GM20000 (cell line): Measurements from ENCODE around the gene GPR22.

Experiments used
- DNase-seq: peaks from one replicate; pipeline ENCODE4 v3.0.0; 2012; ENCODE audit warnings: low spot score
- TF ChIP-seq, protein P1 (sequence below): IDR thresholded peaks from 2 replicates; pipeline ENCODE4 v1.5.1; 2012; ENCODE audit warnings: mild to moderate bottlenecking, control low read depth; ENCODE audit errors: extremely low read depth, missing control alignments

The GPR22 gene

GRCh38 chr7:107505997-107506673 is 36.3 kb downstream of the GPR22 start:
- TF ChIP-seq, protein P1, sequence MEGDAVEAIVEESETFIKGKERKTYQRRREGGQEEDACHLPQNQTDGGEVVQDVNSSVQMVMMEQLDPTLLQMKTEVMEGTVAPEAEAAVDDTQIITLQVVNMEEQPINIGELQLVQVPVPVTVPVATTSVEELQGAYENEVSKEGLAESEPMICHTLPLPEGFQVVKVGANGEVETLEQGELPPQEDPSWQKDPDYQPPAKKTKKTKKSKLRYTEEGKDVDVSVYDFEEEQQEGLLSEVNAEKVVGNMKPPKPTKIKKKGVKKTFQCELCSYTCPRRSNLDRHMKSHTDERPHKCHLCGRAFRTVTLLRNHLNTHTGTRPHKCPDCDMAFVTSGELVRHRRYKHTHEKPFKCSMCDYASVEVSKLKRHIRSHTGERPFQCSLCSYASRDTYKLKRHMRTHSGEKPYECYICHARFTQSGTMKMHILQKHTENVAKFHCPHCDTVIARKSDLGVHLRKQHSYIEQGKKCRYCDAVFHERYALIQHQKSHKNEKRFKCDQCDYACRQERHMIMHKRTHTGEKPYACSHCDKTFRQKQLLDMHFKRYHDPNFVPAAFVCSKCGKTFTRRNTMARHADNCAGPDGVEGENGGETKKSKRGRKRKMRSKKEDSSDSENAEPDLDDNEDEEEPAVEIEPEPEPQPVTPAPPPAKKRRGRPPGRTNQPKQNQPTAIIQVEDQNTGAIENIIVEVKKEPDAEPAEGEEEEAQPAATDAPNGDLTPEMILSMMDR, result no peak
- no peak for DNase-seq

DNA sequence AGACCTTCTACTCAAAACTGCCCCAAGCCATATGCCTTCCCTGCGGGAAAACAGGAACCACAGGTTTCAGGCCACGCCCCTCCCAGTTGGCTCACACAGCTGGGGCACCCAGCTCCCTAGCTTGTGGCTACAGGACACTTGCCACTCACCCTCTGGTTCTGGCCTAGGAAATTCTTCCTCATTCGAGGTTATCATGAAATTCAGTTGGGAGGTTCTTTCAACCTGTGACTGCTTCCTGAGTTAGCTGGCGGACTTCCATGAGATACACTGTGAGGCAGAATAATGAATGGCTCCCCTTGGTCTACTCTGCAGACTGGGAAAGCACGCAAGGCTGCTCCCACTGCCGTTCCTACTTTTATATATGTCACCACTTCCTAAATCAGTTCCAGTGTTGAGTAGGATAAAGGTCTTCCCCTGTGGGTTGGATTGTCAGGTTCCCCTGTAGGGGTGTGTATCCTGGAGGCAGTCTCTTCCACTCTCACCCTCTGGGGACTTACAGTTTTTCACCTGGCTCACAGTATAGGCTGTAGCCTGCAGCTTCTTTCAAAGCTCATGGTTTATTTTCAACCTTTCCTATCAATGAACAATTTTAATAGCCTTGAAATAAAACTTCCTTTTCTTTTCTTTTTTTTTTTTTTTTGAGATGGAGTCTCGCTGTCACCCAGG is 37.0 kb downstream of the GPR22 start:
- TF ChIP-seq, protein P1, result no peak
- no peak for DNase-seq
